Vagina (tissue), 2 donors: Measurements from ENCODE around the gene KRTAP5-3. TPM values are rescaled to one million over a fixed set of nuclear protein-coding genes. Genes with fewer than 3 reads are reported as not detected.

Source experiments
- DNase-seq, 2 donors: peaks; one replicate each; pipeline ENCODE4 v3.0.0-alpha.2; 2017; ENCODE audit errors: extremely low spot score in 2 of 2
- H3K27ac ChIP-seq: fragments of 200-600 bp; sonication (generic); one replicate; pipeline ENCODE4 v1.5.1; 2019
- H3K27me3 ChIP-seq: fragments of 200-600 bp; sonication (generic); one replicate; pipeline ENCODE4 v1.5.1; 2019
- H3K36me3 ChIP-seq, 2 donors: fragments of 200-600 bp; sonication (generic); one replicate each; pipeline ENCODE4 v1.5.1; 2017 to 2019
- H3K4me1 ChIP-seq: fragments of 200-600 bp; sonication (generic); one replicate; pipeline ENCODE4 v1.5.1; 2019
- H3K4me3 ChIP-seq, 2 donors: fragments of 200-600 bp; sonication (generic); 1 replicate in 1 of 2; 2 replicates in 1 of 2; pipeline ENCODE4 v1.5.1; 2016 to 2019
- H3K9me3 ChIP-seq: fragments of 200-600 bp; sonication (generic); one replicate; pipeline ENCODE4 v1.5.1; 2019
- POLR2A ChIP-seq, 2 donors: fragments of 450-650 bp; IDR thresholded peaks; one replicate each; pipeline ENCODE4 v1.6.1; 2017; ENCODE audit warnings: antibody characterized with exemption in 2 of 2, mild to moderate bottlenecking in 2 of 2, moderate library complexity in 2 of 2
- POLR2AphosphoS5 ChIP-seq, 2 donors: sonication (generic); formaldehyde crosslinking; IDR thresholded peaks; one replicate each; pipeline ENCODE4 v1.9.0; 2017; ENCODE audit warnings: antibody characterized with exemption in 2 of 2, mild to moderate bottlenecking in 2 of 2, low read depth in 1 of 2; ENCODE audit not compliant: insufficient read depth in 1 of 2
- intact Hi-C: fragments of 100-400 bp; cut with DNase I; formaldehyde crosslinking; loops from one replicate; pipeline ENCODE4 v1.15.1; 2023
- total RNA-seq: library from RNA; depleted of rRNA; stranded (reverse); fragments of >200 nt; gene quantifications from one replicate; pipeline ENCODE4 v1.2.3, GENCODE V29; 2016
- TF ChIP-seq, protein P1 (sequence below), 3 experiments: fragments of 450-650 bp in 2 of 3; fragments of 200-600 bp in 1 of 3; sonication (generic) in 1 of 3; IDR thresholded peaks; one replicate each; pipeline ENCODE4 v1.5.1; 2017 to 2019; ENCODE audit warnings: antibody characterized with exemption in 3 of 3, mild to moderate bottlenecking in 2 of 3, moderate library complexity in 2 of 3

KRTAP5-3 gene
- total RNA-seq, 1 donor from 2014 or later: not detected

- Histone ChIP-seq H3K4me3 (no peak overlapping the region), H3K36me3 (no peaks in the 10 kb centered on the region), H3K27me3 (no peaks in the 10 kb centered on the region), H3K9me3 (no peaks in the 10 kb centered on the region), H3K27ac (no peak overlapping the region), H3K4me1 (peaks cover 41% of the 10 kb centered on the region)
- DNase-seq: peak in 1 of 2 donors; percentile 86
- TF ChIP-seq, protein P1, sequence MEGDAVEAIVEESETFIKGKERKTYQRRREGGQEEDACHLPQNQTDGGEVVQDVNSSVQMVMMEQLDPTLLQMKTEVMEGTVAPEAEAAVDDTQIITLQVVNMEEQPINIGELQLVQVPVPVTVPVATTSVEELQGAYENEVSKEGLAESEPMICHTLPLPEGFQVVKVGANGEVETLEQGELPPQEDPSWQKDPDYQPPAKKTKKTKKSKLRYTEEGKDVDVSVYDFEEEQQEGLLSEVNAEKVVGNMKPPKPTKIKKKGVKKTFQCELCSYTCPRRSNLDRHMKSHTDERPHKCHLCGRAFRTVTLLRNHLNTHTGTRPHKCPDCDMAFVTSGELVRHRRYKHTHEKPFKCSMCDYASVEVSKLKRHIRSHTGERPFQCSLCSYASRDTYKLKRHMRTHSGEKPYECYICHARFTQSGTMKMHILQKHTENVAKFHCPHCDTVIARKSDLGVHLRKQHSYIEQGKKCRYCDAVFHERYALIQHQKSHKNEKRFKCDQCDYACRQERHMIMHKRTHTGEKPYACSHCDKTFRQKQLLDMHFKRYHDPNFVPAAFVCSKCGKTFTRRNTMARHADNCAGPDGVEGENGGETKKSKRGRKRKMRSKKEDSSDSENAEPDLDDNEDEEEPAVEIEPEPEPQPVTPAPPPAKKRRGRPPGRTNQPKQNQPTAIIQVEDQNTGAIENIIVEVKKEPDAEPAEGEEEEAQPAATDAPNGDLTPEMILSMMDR (IDR thresholded peaks at IDR 0.05): no peak
- TF ChIP-seq POLR2A (IDR thresholded peaks at IDR 0.05) (no peak), POLR2AphosphoS5 (IDR thresholded peaks at IDR 0.05; ENCODE audit: insufficient read depth in 1 of 2, low read depth in 1 of 2) (no peak)
- intact Hi-C loops: loop anchor here (5.0 to 10.0 kb wide), 2 partner anchors 233 to 365 kb away; no protein-coding TSS in a partner anchor
Observed at GRCh38 chr11:1570001-1570453, 38.2 kb downstream of the KRTAP5-3 start.

DNA sequence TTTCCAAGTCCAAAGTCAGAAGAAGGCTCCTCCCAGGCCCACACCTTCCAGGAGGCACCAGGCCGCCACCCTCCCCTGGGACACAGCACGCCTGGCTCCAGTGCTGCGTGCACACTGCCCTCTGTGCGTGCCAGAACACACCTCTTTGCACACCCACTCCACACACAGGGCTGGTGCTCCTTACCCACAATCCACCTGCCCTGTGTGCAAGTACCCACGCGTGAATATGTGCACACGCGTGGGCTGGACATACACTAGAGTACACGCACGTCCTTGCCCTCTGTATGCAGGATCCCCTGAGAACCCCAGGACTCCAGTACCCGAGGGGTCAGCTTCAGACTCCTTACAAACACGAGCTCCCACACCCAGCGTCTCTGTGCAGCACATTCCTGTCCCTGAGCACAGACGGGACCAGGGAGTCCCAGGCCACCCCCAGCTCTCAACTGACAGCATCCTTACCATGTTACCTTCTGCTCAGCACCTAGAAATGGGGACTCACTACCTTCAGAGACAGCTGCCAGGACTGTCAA is 38.9 kb downstream of the KRTAP5-3 start:
- TF ChIP-seq, protein P1 (IDR thresholded peaks at IDR 0.05): no peak
- TF ChIP-seq POLR2AphosphoS5 (IDR thresholded peaks at IDR 0.05; ENCODE audit: insufficient read depth in 1 of 2, low read depth in 1 of 2): no peak
- TF ChIP-seq POLR2A (IDR thresholded peaks at IDR 0.05): no peak
- intact Hi-C loops: no loop called here
- DNase-seq: no peak
- no peaks in the 10 kb centered on the region for H3K27me3 ChIP-seq
- H3K36me3 ChIP-seq: no peaks in the 10 kb centered on the region
- no peaks in the 10 kb centered on the region for H3K9me3 ChIP-seq
- H3K4me1 ChIP-seq: peaks cover 44% of the 10 kb centered on the region
- H3K4me3 ChIP-seq: no peak overlapping the region
- no peak overlapping the region for H3K27ac ChIP-seq

DNA sequence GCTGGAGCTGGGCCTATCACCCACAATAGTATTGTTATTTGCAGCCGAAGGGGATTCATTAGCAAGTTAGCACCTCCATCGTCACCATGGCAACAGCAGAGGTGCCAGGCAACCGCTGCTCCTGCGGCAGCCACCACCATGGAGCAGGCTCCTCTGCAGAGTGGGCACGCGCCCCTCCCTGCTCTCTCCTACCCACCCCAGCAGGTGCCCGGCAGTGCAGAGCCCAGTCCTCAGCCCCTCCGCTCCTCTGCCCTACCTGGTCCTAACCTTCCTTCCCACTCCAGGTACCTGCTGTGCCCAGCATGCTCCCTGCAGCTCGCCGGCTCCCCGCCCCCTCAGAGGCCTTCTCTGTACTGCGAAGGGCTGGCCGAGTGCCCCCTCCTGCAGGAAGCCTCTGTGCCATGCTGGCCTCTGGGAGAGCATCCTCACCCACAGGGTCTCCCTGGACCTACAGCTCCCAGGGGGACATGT is 39.8 kb downstream of the KRTAP5-3 start:
- intact Hi-C loops: no loop called here
- DNase-seq: no peak
- Histone ChIP-seq H3K4me3 (no peak overlapping the region), H3K27ac (no peak overlapping the region), H3K27me3 (no peaks in the 10 kb centered on the region), H3K36me3 (no peaks in the 10 kb centered on the region), H3K9me3 (no peaks in the 10 kb centered on the region), H3K4me1 (peaks cover 41% of the 10 kb centered on the region)
- TF ChIP-seq POLR2AphosphoS5 (IDR thresholded peaks at IDR 0.05; ENCODE audit: insufficient read depth in 1 of 2, low read depth in 1 of 2) (no peak), POLR2A (IDR thresholded peaks at IDR 0.05) (no peak)
- TF ChIP-seq, protein P1 (IDR thresholded peaks at IDR 0.05): no peak

DNA sequence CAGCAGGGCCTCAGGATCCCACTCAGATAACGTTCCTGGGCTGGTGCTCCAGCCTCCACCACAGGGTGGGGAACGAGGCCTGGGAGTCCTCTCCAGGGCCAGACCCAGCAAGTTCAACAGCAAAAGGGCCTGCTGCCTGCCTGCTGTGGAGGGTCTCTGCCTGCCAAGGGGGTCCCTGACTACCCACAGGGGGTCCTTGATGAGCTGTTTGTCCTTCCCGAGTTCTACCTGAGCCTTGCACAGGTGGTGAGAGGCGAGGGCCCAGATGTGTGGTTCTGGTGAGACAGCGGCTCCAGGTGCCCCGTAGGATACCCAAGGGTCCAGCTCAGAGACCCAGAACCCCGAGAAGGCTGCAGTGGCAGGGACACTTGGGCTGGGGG is 40.6 kb downstream of the KRTAP5-3 start:
- Histone ChIP-seq H3K4me1 (peaks cover 33% of the 10 kb centered on the region), H3K27me3 (no peaks in the 10 kb centered on the region), H3K27ac (no peak overlapping the region), H3K4me3 (no peak overlapping the region), H3K36me3 (no peaks in the 10 kb centered on the region), H3K9me3 (no peaks in the 10 kb centered on the region)
- no peak for DNase-seq
- no peak for TF ChIP-seq POLR2A (IDR thresholded peaks at IDR 0.05)
- no peak for TF ChIP-seq POLR2AphosphoS5 (IDR thresholded peaks at IDR 0.05; ENCODE audit: insufficient read depth in 1 of 2, low read depth in 1 of 2)
- TF ChIP-seq, protein P1 (IDR thresholded peaks at IDR 0.05): no peak
- intact Hi-C loops: no loop called here

DNA sequence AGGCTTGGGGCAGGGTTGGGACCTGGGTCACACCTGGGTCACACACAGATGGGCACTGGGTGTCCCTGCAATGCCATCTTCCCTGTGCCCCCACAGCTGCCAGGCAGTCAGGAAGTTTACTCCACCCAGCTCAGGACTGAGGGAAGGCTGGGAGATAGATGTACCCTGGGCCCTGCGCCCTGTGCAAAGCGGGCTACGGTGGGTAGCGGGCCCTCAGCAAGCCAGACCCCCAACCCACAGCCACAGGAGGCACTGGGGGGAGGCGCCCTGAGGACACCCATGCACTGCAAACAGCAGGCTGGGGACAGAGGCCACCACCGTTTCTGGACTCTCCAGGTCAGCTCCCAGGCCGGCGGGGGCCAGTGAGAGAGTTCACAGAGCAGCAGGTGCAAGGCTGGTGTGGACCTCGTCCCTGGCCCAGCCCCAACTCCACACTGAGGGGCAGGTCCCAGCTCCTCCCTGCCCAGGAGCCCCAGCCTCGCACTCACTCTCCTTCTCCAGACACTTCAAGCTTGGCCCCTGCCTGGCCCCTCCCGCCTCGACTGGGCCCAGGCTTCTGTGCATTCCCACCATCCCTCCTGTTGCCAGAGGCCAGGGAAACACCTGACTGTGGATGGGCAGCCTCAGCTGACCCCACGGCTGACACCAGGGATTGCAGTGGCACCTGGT is 41.1 kb downstream of the KRTAP5-3 start:
- H3K4me3 ChIP-seq: no peak overlapping the region
- TF ChIP-seq, protein P1 (IDR thresholded peaks at IDR 0.05): no peak
- TF ChIP-seq POLR2A (IDR thresholded peaks at IDR 0.05): no peak
- no peak for TF ChIP-seq POLR2AphosphoS5 (IDR thresholded peaks at IDR 0.05; ENCODE audit: insufficient read depth in 1 of 2, low read depth in 1 of 2)
- H3K27ac ChIP-seq: no peak overlapping the region
- H3K9me3 ChIP-seq: no peaks in the 10 kb centered on the region
- DNase-seq: no peak
- H3K36me3 ChIP-seq: no peaks in the 10 kb centered on the region
- intact Hi-C loops: no loop called here
- H3K27me3 ChIP-seq: no peaks in the 10 kb centered on the region
- H3K4me1 ChIP-seq: peaks cover 28% of the 10 kb centered on the region
